Spinal cord (tissue), 10 donors: ENCODE measurements around the gene CD40. TPM values are rescaled to one million over a fixed set of nuclear protein-coding genes. Genes with fewer than 3 reads are reported as not detected.

Experiments used
- DNase-seq, 6 donors: peaks; one replicate each; pipeline versions ENCODE4 v3.0.0 to v3.0.0-alpha.2; 2013 to 2015; ENCODE audit warnings: low spot score in 6 of 6, low read depth in 4 of 6
- H3K27ac ChIP-seq: one replicate; pipeline ENCODE4 v1.5.1; 2013; ENCODE audit warnings: low read depth, low read length, control low read depth
- H3K27me3 ChIP-seq: one replicate; pipeline ENCODE4 v1.6.1; 2013; ENCODE audit warnings: low read length; ENCODE audit not compliant: control insufficient read depth, insufficient read depth
- H3K36me3 ChIP-seq: one replicate; pipeline ENCODE4 v1.6.1; 2013; ENCODE audit warnings: low read length; ENCODE audit not compliant: control insufficient read depth, insufficient read depth
- H3K4me1 ChIP-seq: one replicate; pipeline ENCODE4 v1.6.1; 2013; ENCODE audit warnings: low read length; ENCODE audit not compliant: control insufficient read depth, insufficient read depth
- H3K4me3 ChIP-seq: one replicate; pipeline ENCODE4 v1.5.1; 2013; ENCODE audit warnings: low read depth, low read length, control low read depth
- H3K9me3 ChIP-seq: one replicate; pipeline ENCODE4 v1.6.1; 2013; ENCODE audit warnings: low read length; ENCODE audit not compliant: control insufficient read depth, insufficient read depth
- WGBS: methylation state at CpG from one replicate; pipeline ENCODE4 v1.1.5; 2013; ENCODE audit warnings: missing lambda C conversion rate; ENCODE audit not compliant: insufficient coverage; 5-methylcytosine and 5-hydroxymethylcytosine counted together
- polyA plus RNA-seq, 2 donors: library from polyadenylated mRNA; unstranded; fragments of 120-200 nt; gene quantifications; one replicate each; pipeline ENCODE4 v1.2.1, GENCODE V29; 2013; ENCODE audit not compliant: insufficient read length in 2 of 2
- total RNA-seq, 2 donors: library from RNA; depleted of rRNA in 1 of 2; stranded (reverse); fragments of 120-200 nt in 1 of 2; fragments of >200 nt in 1 of 2; gene quantifications; one replicate each; pipeline versions ENCODE4 v1.2.3 to v1.2.4, GENCODE V29; 2013 to 2014
- donor health status: healthy.

The CD40 gene
- total and polyA plus RNA-seq, 4 donors = 1.6 to 6.5 (median 5.6) TPM

- Histone ChIP-seq H3K4me3 (no peak overlapping the region), H3K9me3 (no peaks in the 10 kb centered on the region), H3K27me3 (peaks cover 39% of the 10 kb centered on the region), H3K4me1 (peaks cover 18% of the 10 kb centered on the region), H3K27ac (no peak overlapping the region), H3K36me3 (peaks cover 4% of the 10 kb centered on the region)
- 94% methylated on average over 2 of the region's 4 CpGs for WGBS
- DNase-seq = no peak
Observed at GRCh38 chr20:46175127-46175494, 57.0 kb downstream of the CD40 start.

GRCh38 chr20:46176739-46177378 lies 58.7 kb downstream of the CD40 start:
- H3K4me1 ChIP-seq = peaks cover 20% of the 10 kb centered on the region
- peaks cover 38% of the 10 kb centered on the region for H3K27me3 ChIP-seq
- DNase-seq = peak in 1 of 6 donors; percentile 64
- no peak overlapping the region for H3K4me3 ChIP-seq
- no peak overlapping the region for H3K27ac ChIP-seq
- H3K36me3 ChIP-seq = peaks cover 4% of the 10 kb centered on the region
- WGBS = 60% methylated on average over 13 of the region's 13 CpGs
- H3K9me3 ChIP-seq = no peaks in the 10 kb centered on the region

GRCh38 chr20:46177768-46178167 lies 59.7 kb downstream of the CD40 start:
- Histone ChIP-seq H3K36me3 (peaks cover 4% of the 10 kb centered on the region), H3K4me3 (no peak overlapping the region), H3K27me3 (peaks cover 36% of the 10 kb centered on the region), H3K9me3 (no peaks in the 10 kb centered on the region), H3K27ac (no peak overlapping the region), H3K4me1 (peaks cover 27% of the 10 kb centered on the region)
- DNase-seq = no peak
- 91% methylated on average over 15 of the region's 15 CpGs for WGBS

GRCh38 chr20:46178891-46179290 lies 60.8 kb downstream of the CD40 start:
- Histone ChIP-seq H3K4me1 (peaks cover 31% of the 10 kb centered on the region), H3K27me3 (peaks cover 25% of the 10 kb centered on the region), H3K36me3 (peaks cover 4% of the 10 kb centered on the region), H3K9me3 (no peaks in the 10 kb centered on the region), H3K4me3 (no peak overlapping the region), H3K27ac (no peak overlapping the region)
- DNase-seq = no peak
- 58% methylated on average over 8 of the region's 8 CpGs for WGBS

Other genes starting within 250 kb of the CD40 start
- gene ZSWIM1, start 237.1 kb upstream of the CD40 start, total RNA-seq = 10 to 100 TPM in 1 of 2 donors, 1 to 10 TPM in 1; 5.5 to 12.0 TPM
- gene ZSWIM1, start 237.1 kb upstream of the CD40 start, polyA plus RNA-seq = 10 to 100 TPM; 15.9 to 18.3 TPM
- gene SPATA25, start 230.7 kb upstream of the CD40 start, total RNA-seq = 1 to 10 TPM; 1.3 to 3.0 TPM
- gene SPATA25, start 230.7 kb upstream of the CD40 start, polyA plus RNA-seq = 1 to 10 TPM; 2.6 to 5.6 TPM
- 1 to 10 TPM; 2.4 to 6.3 TPM for gene NEURL2, start 227.1 kb upstream of the CD40 start, total RNA-seq
- gene NEURL2, start 227.1 kb upstream of the CD40 start, polyA plus RNA-seq = 1 to 10 TPM; 3.6 to 7.0 TPM
- gene CTSA, start 227.0 kb upstream of the CD40 start, total RNA-seq = 10 to 100 TPM; 29.4 to 58.4 TPM
- 100 to 1,000 TPM in 1 of 2 donors, 10 to 100 TPM in 1; 75.7 to 102 TPM for gene CTSA, start 227.0 kb upstream of the CD40 start, polyA plus RNA-seq
- gene PLTP, start 206.2 kb upstream of the CD40 start, total RNA-seq = 100 to 1,000 TPM in 1 of 2 donors, 10 to 100 TPM in 1; 73.7 to 471 TPM
- 100 to 1,000 TPM; 222 to 234 TPM for gene PLTP, start 206.2 kb upstream of the CD40 start, polyA plus RNA-seq
- 10 to 100 TPM; 13.0 to 15.9 TPM for gene PCIF1, start 183.6 kb upstream of the CD40 start, total RNA-seq
- 10 to 100 TPM; 46.0 to 49.9 TPM for gene PCIF1, start 183.6 kb upstream of the CD40 start, polyA plus RNA-seq
- 10 to 100 TPM in 1 of 2 donors, 1 to 10 TPM in 1; 9.9 to 12.9 TPM for gene ZNF335, start 146.1 kb upstream of the CD40 start, total RNA-seq
- 10 to 100 TPM; 18.3 to 21.6 TPM for gene ZNF335, start 146.1 kb upstream of the CD40 start, polyA plus RNA-seq
- 1 to 10 TPM in 1 of 2 donors, under 1 TPM in 1; 0.88 to 6.2 TPM for gene MMP9, start 109.4 kb upstream of the CD40 start, total RNA-seq
- under 1 TPM; 0.11 to 0.41 TPM for gene MMP9, start 109.4 kb upstream of the CD40 start, polyA plus RNA-seq
- gene SLC12A5, start 89.1 kb upstream of the CD40 start, total RNA-seq = 10 to 100 TPM; 26.2 to 84.7 TPM
- 100 to 1,000 TPM; 176 to 191 TPM for gene SLC12A5, start 89.1 kb upstream of the CD40 start, polyA plus RNA-seq
- 10 to 100 TPM; 12.3 to 30.1 TPM for gene NCOA5, start 28.4 kb upstream of the CD40 start, total RNA-seq
- gene NCOA5, start 28.4 kb upstream of the CD40 start, polyA plus RNA-seq = 10 to 100 TPM; 49.9 to 50.7 TPM
- 1 to 10 TPM; 1.6 to 2.4 TPM for gene CDH22, start 190.2 kb downstream of the CD40 start, total RNA-seq
- 10 to 100 TPM; 12.6 to 13.1 TPM for gene CDH22, start 190.2 kb downstream of the CD40 start, polyA plus RNA-seq